Osteocyte (in vitro differentiated cells): ENCODE results near the gene BHLHE23. TPM values are rescaled to one million over a fixed set of nuclear protein-coding genes. Genes with fewer than 3 reads are reported as not detected.

ENCODE experiments used
- DNase-seq: peaks from one replicate; pipeline ENCODE4 v3.0.0; 2021; ENCODE audit warnings: mixed read lengths; ENCODE audit not compliant: unreplicated experiment; ENCODE audit errors: extremely low spot score
- H3K27ac Mint-ChIP-seq: one replicate; pipeline ENCODE4 v1.8.0; 2021; ENCODE audit warnings: mild to moderate bottlenecking, mixed read lengths; ENCODE audit not compliant: unreplicated experiment
- H3K27me3 Mint-ChIP-seq: one replicate; pipeline ENCODE4 v1.8.0; 2021; ENCODE audit warnings: mixed read lengths; ENCODE audit not compliant: unreplicated experiment
- H3K36me3 Mint-ChIP-seq: one replicate; pipeline ENCODE4 v1.8.0; 2021; ENCODE audit warnings: mixed read lengths; ENCODE audit not compliant: unreplicated experiment
- H3K4me1 Mint-ChIP-seq: one replicate; pipeline ENCODE4 v1.8.0; 2021; ENCODE audit warnings: mixed read lengths; ENCODE audit not compliant: unreplicated experiment
- H3K4me3 Mint-ChIP-seq: one replicate; pipeline ENCODE4 v1.8.0; 2021; ENCODE audit warnings: mild to moderate bottlenecking, moderate library complexity, mixed read lengths; ENCODE audit not compliant: unreplicated experiment
- H3K9me3 Mint-ChIP-seq: one replicate; pipeline ENCODE4 v1.8.0; 2021; ENCODE audit warnings: mixed read lengths; ENCODE audit not compliant: unreplicated experiment
- CTCF ChIP-seq: fragments of 200-600 bp; sonication (generic); IDR thresholded peaks from 2 replicates; pipeline ENCODE4 v1.5.0; 2021; ENCODE audit warnings: antibody characterized with exemption, mild to moderate bottlenecking, moderate library complexity
- total RNA-seq: library from RNA; stranded (reverse); gene quantifications from 2 replicates; pipeline ENCODE4 v1.2.1, GENCODE V29; 2021

The BHLHE23 gene
- total RNA-seq, 1 donor from 2014 or later = not detected

GRCh38 chr20:63046841-63047240 is 40.1 kb upstream of the BHLHE23 start:
- TF ChIP-seq CTCF = no peak
- H3K27me3 Mint-ChIP-seq = peaks cover 13% of the 10 kb centered on the region
- H3K4me1 Mint-ChIP-seq = no peaks in the 10 kb centered on the region

GRCh38 chr20:63045991-63046390 is 39.2 kb upstream of the BHLHE23 start:
- DNase-seq = no peak
- Mint-ChIP-seq H3K4me3 (no peak overlapping the region), H3K36me3 (no peaks in the 10 kb centered on the region), H3K4me1 (no peaks in the 10 kb centered on the region), H3K27me3 (peaks cover 16% of the 10 kb centered on the region), H3K9me3 (no peaks in the 10 kb centered on the region), H3K27ac (no peak overlapping the region)
- no peak for TF ChIP-seq CTCF

More at GRCh38 chr20:63046841-63047240, 40.1 kb upstream of the BHLHE23 start:
- no peak overlapping the region for H3K27ac Mint-ChIP-seq
- peaks cover 3% of the 10 kb centered on the region for H3K9me3 Mint-ChIP-seq
- DNase-seq = no peak
- no peak overlapping the region for H3K4me3 Mint-ChIP-seq
- H3K36me3 Mint-ChIP-seq = no peaks in the 10 kb centered on the region

GRCh38 chr20:63045401-63045800 is 38.6 kb upstream of the BHLHE23 start:
- Mint-ChIP-seq H3K27me3 (peaks cover 22% of the 10 kb centered on the region), H3K9me3 (no peaks in the 10 kb centered on the region), H3K4me3 (no peak overlapping the region), H3K27ac (no peak overlapping the region), H3K4me1 (no peaks in the 10 kb centered on the region), H3K36me3 (no peaks in the 10 kb centered on the region)
- TF ChIP-seq CTCF = no peak
- no peak for DNase-seq

GRCh38 chr20:63044605-63045004 is 37.8 kb upstream of the BHLHE23 start:
- TF ChIP-seq CTCF = no peak
- no peak overlapping the region for H3K4me3 Mint-ChIP-seq
- H3K4me1 Mint-ChIP-seq = no peaks in the 10 kb centered on the region
- no peak overlapping the region for H3K27ac Mint-ChIP-seq
- no peaks in the 10 kb centered on the region for H3K36me3 Mint-ChIP-seq
- no peaks in the 10 kb centered on the region for H3K9me3 Mint-ChIP-seq
- peaks cover 30% of the 10 kb centered on the region for H3K27me3 Mint-ChIP-seq
- DNase-seq = no peak

GRCh38 chr20:63044204-63044600 is 37.4 kb upstream of the BHLHE23 start:
- no peaks in the 10 kb centered on the region for H3K4me1 Mint-ChIP-seq
- H3K4me3 Mint-ChIP-seq = no peak overlapping the region
- TF ChIP-seq CTCF = no peak
- H3K9me3 Mint-ChIP-seq = no peaks in the 10 kb centered on the region
- no peaks in the 10 kb centered on the region for H3K36me3 Mint-ChIP-seq
- H3K27ac Mint-ChIP-seq = no peak overlapping the region
- peaks cover 34% of the 10 kb centered on the region for H3K27me3 Mint-ChIP-seq
- no peak for DNase-seq
